Astrocyte of the cerebellum (primary cell): ENCODE data around the gene IGDCC3.

ENCODE experiments used
- DNase-seq: peaks from one replicate; pipeline ENCODE4 v3.0.0-alpha.2; 2011; ENCODE audit warnings: low read depth
- H3K4me3 ChIP-seq: 2 replicates; pipeline ENCODE4 v1.5.1; 2011; ENCODE audit warnings: mild to moderate bottlenecking, low read depth, low read length, moderate library complexity
- CTCF ChIP-seq: IDR thresholded peaks from 2 replicates; pipeline ENCODE4 v1.5.1; 2012; ENCODE audit warnings: low read length, low read depth, moderate library complexity, mild to moderate bottlenecking; ENCODE audit errors: missing control alignments
- in situ Hi-C: cut with HindIII; loops from 2 replicates; pipeline ENCODE4 v1.10.0; 2017; ENCODE audit warnings: low sequenced_read_pairs

Gene IGDCC3

DNA sequence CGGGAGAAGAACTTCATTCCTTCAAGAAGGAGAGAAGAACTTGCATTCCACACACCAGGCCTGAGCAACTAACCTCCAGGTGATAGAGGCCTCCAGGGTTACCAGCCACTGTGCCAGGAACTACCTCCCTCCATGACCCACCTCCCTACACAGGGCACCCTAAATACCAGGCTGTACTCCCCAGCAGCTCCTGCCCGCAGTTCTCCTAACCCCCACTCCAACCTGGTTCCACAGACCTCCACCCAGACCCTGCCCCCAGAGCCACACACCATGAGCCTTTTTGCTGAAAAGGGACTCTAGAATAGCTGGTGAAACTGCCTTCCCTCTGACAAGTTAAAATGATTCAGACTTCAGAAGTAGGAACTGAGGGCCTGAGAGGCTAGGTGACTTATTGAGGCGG, 8.2 kb downstream of the IGDCC3 start:
- DNase-seq, result no peak
- no peak for TF ChIP-seq CTCF
- H3K4me3 ChIP-seq, result no peak overlapping the region
- in situ Hi-C loops, result loop anchor here (10.0 kb wide), 1 partner anchor 45 kb away; no protein-coding TSS in a partner anchor

- no peak for TF ChIP-seq CTCF
These were observed 8.6 kb downstream of the IGDCC3 start for GRCh38 chr15:65369212-65369547.

DNA sequence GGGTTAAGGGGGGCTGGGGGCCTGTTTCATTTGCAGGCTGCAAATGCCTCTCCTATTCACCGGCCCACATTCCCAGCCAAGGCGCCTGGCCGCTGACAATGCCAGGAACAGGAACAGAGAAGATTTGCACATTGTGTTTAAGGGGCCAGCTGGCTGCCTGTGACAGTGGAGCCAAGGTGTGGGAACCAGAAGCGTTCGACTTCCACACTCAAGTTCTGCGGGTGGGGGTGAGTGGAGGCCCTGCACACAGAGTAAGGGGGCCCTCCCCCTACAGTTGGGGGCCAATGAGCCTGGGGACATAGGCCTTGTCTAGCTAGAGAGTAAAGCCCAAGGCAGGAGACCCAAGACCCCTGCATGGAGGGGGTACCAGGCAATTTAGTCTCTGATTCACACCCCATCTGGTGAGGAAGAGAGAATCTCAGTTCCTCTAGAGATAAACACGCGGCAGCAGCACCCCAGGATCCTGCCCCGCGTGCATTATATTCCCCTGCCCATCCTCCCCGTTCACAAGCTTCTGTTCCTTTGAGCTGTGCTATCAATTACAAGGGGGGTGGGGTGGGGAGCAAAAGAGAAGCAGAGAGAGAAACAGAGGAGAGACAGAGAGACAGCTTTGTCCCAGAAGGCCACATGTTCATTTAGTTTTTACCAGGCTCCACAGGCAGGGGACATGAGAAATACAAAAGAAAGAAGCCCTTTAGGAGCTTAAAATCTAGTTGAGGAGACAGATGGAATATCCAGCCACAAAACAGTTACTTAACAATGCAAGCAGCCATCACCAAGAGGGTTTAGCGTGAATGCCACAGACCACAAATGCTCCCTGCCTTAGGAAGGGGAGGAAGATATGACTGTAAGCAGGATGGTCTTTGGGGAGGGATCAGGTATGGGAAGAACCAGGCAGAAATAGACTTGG, 9.2 kb downstream of the IGDCC3 start:
- in situ Hi-C loops, result no loop called here
- TF ChIP-seq CTCF, result no peak
- no peak for DNase-seq
- H3K4me3 ChIP-seq, result no peak overlapping the region

More at GRCh38 chr15:65369212-65369547, 8.6 kb downstream of the IGDCC3 start:
- in situ Hi-C loops, result no loop called here
- DNase-seq, result no peak
- no peak overlapping the region for H3K4me3 ChIP-seq

- in situ Hi-C loops, result no loop called here
- H3K4me3 ChIP-seq, result no peak overlapping the region
- no peak for TF ChIP-seq CTCF
- DNase-seq, result no peak
These were observed 11.5 kb downstream of the IGDCC3 start for GRCh38 chr15:65366122-65366892.

DNA sequence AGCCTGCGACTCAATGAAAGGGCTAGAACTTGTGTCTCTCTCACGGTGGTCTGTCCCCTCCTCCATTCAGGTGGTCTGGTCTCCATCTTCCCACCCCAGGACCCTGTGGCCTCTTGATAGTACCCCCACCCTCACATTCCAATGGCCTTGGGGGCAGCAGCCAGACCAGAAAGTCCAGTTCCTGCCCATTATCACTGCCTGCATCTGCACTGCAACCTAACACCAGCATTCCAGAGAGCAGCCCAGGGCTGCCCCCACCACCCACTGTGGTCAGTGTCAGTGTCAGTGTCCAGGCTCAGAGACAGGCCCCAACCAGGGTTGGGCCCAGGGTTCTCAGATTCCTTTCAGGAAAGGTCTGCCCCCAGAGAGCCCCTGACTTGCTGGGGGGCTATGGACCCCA, 12.6 kb downstream of the IGDCC3 start:
- no peak for TF ChIP-seq CTCF
- in situ Hi-C loops, result no loop called here
- no peak for DNase-seq

GRCh38 chr15:65363766-65364165, 14.0 kb downstream of the IGDCC3 start:
- no peak for DNase-seq
- no peak overlapping the region for H3K4me3 ChIP-seq
- TF ChIP-seq CTCF, result no peak
- in situ Hi-C loops, result no loop called here

More for the DNA sequence above, 12.6 kb downstream of the IGDCC3 start:
- no peak overlapping the region for H3K4me3 ChIP-seq
